ENCODE data around the gene PAK1. TPM values are rescaled to one million over a fixed set of nuclear protein-coding genes. Genes with fewer than 3 reads are reported as not detected.
A peak's percentile ranks its signal among the peaks of the same experiment; 100 is the strongest.

PAK1 gene
- polyA plus RNA-seq, 4 donors: 35.0 to 64.0 (median 55.2) TPM

GRCh38 chr11:77512092-77512491, 38.2 kb upstream of the PAK1 start:
- Histone ChIP-seq H3K27me3 (ENCODE audit: control insufficient read depth in 3 of 3, insufficient read depth in 3 of 3, low read length in 3 of 3) (no peaks in the 10 kb centered on the region), H3K36me3 (ENCODE audit: control insufficient read depth in 3 of 3, insufficient read depth in 2 of 3, low read depth in 1 of 3, low read length in 3 of 3) (no peaks in the 10 kb centered on the region), H3K4me1 (ENCODE audit: control insufficient read depth in 3 of 3, insufficient read depth in 2 of 3, low read depth in 1 of 3, low read length in 2 of 3) (peaks cover 0 to 17% (median 2%) of the 10 kb centered on the region in 3 donors), H3K27ac (ENCODE audit: low read depth in 1 of 3, low read length in 2 of 3) (no peak overlapping the region), H3K9me3 (ENCODE audit: control insufficient read depth in 2 of 2, insufficient read depth in 1 of 2, low read depth in 1 of 2, low read length in 1 of 2) (no peaks in the 10 kb centered on the region), H3K4me3 (ENCODE audit: low read depth in 1 of 3, low read length in 3 of 3) (no peak overlapping the region)
- DNase-seq (no peak), FAIRE-seq (no peak)
- WGBS, 3 donors: 64 to 96% (median 90%) methylated on average over 2 of the region's 2 CpGs

- Histone ChIP-seq H3K27ac (ENCODE audit: low read depth in 1 of 3, low read length in 2 of 3) (no peak overlapping the region), H3K36me3 (ENCODE audit: control insufficient read depth in 3 of 3, insufficient read depth in 2 of 3, low read depth in 1 of 3, low read length in 3 of 3) (no peaks in the 10 kb centered on the region), H3K27me3 (ENCODE audit: control insufficient read depth in 3 of 3, insufficient read depth in 3 of 3, low read length in 3 of 3) (no peaks in the 10 kb centered on the region), H3K4me1 (ENCODE audit: control insufficient read depth in 3 of 3, insufficient read depth in 2 of 3, low read depth in 1 of 3, low read length in 2 of 3) (peaks cover 0 to 16% (median 2%) of the 10 kb centered on the region in 3 donors), H3K9me3 (ENCODE audit: control insufficient read depth in 2 of 2, insufficient read depth in 1 of 2, low read depth in 1 of 2, low read length in 1 of 2) (no peaks in the 10 kb centered on the region), H3K4me3 (ENCODE audit: low read depth in 1 of 3, low read length in 3 of 3) (no peak overlapping the region)
- no peak for FAIRE-seq
- no peak for DNase-seq
- WGBS, 3 donors: 66 to 93% (median 93%) methylated on average over 1 of the region's 1 CpG
Measured at GRCh38 chr11:77510851-77511250, 37.0 kb upstream of the PAK1 start.

- 80 to 91% (median 86%) methylated on average over 3 of the region's 3 CpGs for WGBS, 3 donors
- Histone ChIP-seq H3K4me3 (ENCODE audit: low read depth in 1 of 3, low read length in 3 of 3) (no peak overlapping the region), H3K27ac (ENCODE audit: low read depth in 1 of 3, low read length in 2 of 3) (no peak overlapping the region), H3K27me3 (ENCODE audit: control insufficient read depth in 3 of 3, insufficient read depth in 3 of 3, low read length in 3 of 3) (no peaks in the 10 kb centered on the region), H3K4me1 (ENCODE audit: control insufficient read depth in 3 of 3, insufficient read depth in 2 of 3, low read depth in 1 of 3, low read length in 2 of 3) (peaks cover 0 to 10% (median 2%) of the 10 kb centered on the region in 3 donors), H3K36me3 (ENCODE audit: control insufficient read depth in 3 of 3, insufficient read depth in 2 of 3, low read depth in 1 of 3, low read length in 3 of 3) (no peaks in the 10 kb centered on the region), H3K9me3 (ENCODE audit: control insufficient read depth in 2 of 2, insufficient read depth in 1 of 2, low read depth in 1 of 2, low read length in 1 of 2) (no peaks in the 10 kb centered on the region)
- DNase-seq (no peak), FAIRE-seq (no peak)
Measured at GRCh38 chr11:77510095-77510494, 36.2 kb upstream of the PAK1 start.

GRCh38 chr11:77508019-77508418, 34.1 kb upstream of the PAK1 start:
- DNase-seq (no peak), FAIRE-seq (no peak)
- Histone ChIP-seq H3K36me3 (ENCODE audit: control insufficient read depth in 3 of 3, insufficient read depth in 2 of 3, low read depth in 1 of 3, low read length in 3 of 3) (no peaks in the 10 kb centered on the region), H3K4me1 (ENCODE audit: control insufficient read depth in 3 of 3, insufficient read depth in 2 of 3, low read depth in 1 of 3, low read length in 2 of 3) (peaks cover 0 to 12% (median 0%) of the 10 kb centered on the region in 3 donors), H3K4me3 (ENCODE audit: low read depth in 1 of 3, low read length in 3 of 3) (no peak overlapping the region), H3K27me3 (ENCODE audit: control insufficient read depth in 3 of 3, insufficient read depth in 3 of 3, low read length in 3 of 3) (no peaks in the 10 kb centered on the region), H3K27ac (ENCODE audit: low read depth in 1 of 3, low read length in 2 of 3) (no peak overlapping the region), H3K9me3 (ENCODE audit: control insufficient read depth in 2 of 2, insufficient read depth in 1 of 2, low read depth in 1 of 2, low read length in 1 of 2) (no peaks in the 10 kb centered on the region)
- 45 to 82% (median 64%) methylated on average over 2 of the region's 2 CpGs for WGBS, 3 donors

DNA sequence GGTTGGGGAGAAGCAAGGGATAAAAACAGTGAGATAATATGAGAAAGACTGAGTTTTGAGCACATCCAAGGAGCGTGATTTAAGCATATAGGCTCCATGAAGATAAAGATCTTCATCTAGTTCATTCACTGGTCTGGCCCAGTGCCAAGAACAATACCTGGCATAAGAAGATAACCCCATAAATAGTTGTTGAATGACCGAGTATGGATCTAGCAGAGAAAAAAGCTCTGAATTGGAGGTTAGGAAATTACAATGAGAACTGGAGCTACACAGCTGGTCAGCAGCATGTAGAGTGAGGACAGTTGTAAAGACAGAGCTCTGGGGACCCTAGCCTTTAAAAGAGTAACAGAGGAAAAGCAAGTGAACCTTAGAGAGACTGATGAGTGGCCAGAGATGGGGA, 33.0 kb upstream of the PAK1 start:
- 26 to 58% (median 45%) methylated on average over 2 of the region's 2 CpGs for WGBS, 3 donors
- DNase-seq (peak; percentile 25 to 37), FAIRE-seq (no peak)
- no peaks in the 10 kb centered on the region for H3K27me3 ChIP-seq (ENCODE audit: control insufficient read depth in 3 of 3, insufficient read depth in 3 of 3, low read length in 3 of 3)
- H3K9me3 ChIP-seq (ENCODE audit: control insufficient read depth in 2 of 2, insufficient read depth in 1 of 2, low read depth in 1 of 2, low read length in 1 of 2): no peaks in the 10 kb centered on the region
- H3K27ac ChIP-seq (ENCODE audit: low read depth in 1 of 3, low read length in 2 of 3): no peak overlapping the region
- H3K4me3 ChIP-seq (ENCODE audit: low read depth in 1 of 3, low read length in 3 of 3): no peak overlapping the region
- no peaks in the 10 kb centered on the region for H3K36me3 ChIP-seq (ENCODE audit: control insufficient read depth in 3 of 3, insufficient read depth in 2 of 3, low read depth in 1 of 3, low read length in 3 of 3)
- H3K4me1 ChIP-seq (ENCODE audit: control insufficient read depth in 3 of 3, insufficient read depth in 2 of 3, low read depth in 1 of 3, low read length in 2 of 3): peaks cover 0 to 21% (median 2%) of the 10 kb centered on the region in 3 donors

DNA sequence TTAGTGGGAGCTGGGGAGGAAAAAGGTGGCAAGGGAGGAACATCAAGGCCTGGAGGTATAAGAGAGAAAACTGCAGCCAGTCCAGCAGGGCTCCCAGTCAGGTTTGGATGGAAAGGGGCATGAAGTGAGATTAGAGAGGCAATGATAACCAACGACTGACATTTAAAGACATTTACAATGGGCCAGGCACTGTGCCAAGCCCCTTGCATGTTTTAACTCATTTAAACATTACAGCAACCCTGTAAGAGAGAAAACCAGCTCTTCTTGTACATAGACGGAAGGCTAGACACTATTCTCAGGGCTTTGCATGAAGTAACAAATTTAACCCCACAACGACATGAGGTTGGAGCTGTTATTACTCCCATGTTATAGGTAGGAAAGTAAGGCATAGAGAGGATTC, 32.1 kb upstream of the PAK1 start:
- WGBS, 3 donors: 30 to 58% (median 43%) methylated on average over 3 of the region's 3 CpGs
- FAIRE-seq: no peak
- Histone ChIP-seq H3K36me3 (ENCODE audit: control insufficient read depth in 3 of 3, insufficient read depth in 2 of 3, low read depth in 1 of 3, low read length in 3 of 3) (no peaks in the 10 kb centered on the region), H3K4me3 (ENCODE audit: low read depth in 1 of 3, low read length in 3 of 3) (no peak overlapping the region), H3K4me1 (ENCODE audit: control insufficient read depth in 3 of 3, insufficient read depth in 2 of 3, low read depth in 1 of 3, low read length in 2 of 3) (peaks cover 0 to 23% (median 2%) of the 10 kb centered on the region in 3 donors), H3K9me3 (ENCODE audit: control insufficient read depth in 2 of 2, insufficient read depth in 1 of 2, low read depth in 1 of 2, low read length in 1 of 2) (no peaks in the 10 kb centered on the region), H3K27me3 (ENCODE audit: control insufficient read depth in 3 of 3, insufficient read depth in 3 of 3, low read length in 3 of 3) (no peaks in the 10 kb centered on the region), H3K27ac (ENCODE audit: low read depth in 1 of 3, low read length in 2 of 3) (no peak overlapping the region)
- no peak for DNase-seq

- peak; percentile 74 to 81 for DNase-seq
- WGBS, 3 donors: 11 to 29% (median 27%) methylated on average over 3 of the region's 3 CpGs
- Histone ChIP-seq H3K4me1 (ENCODE audit: control insufficient read depth in 3 of 3, insufficient read depth in 2 of 3, low read depth in 1 of 3, low read length in 2 of 3) (peaks cover 0 to 23% (median 2%) of the 10 kb centered on the region in 3 donors), H3K4me3 (ENCODE audit: low read depth in 1 of 3, low read length in 3 of 3) (no peak overlapping the region), H3K9me3 (ENCODE audit: control insufficient read depth in 2 of 2, insufficient read depth in 1 of 2, low read depth in 1 of 2, low read length in 1 of 2) (no peaks in the 10 kb centered on the region), H3K27me3 (ENCODE audit: control insufficient read depth in 3 of 3, insufficient read depth in 3 of 3, low read length in 3 of 3) (no peaks in the 10 kb centered on the region), H3K36me3 (ENCODE audit: control insufficient read depth in 3 of 3, insufficient read depth in 2 of 3, low read depth in 1 of 3, low read length in 3 of 3) (no peaks in the 10 kb centered on the region), H3K27ac (ENCODE audit: low read depth in 1 of 3, low read length in 2 of 3) (no peak overlapping the region)
- no peak for FAIRE-seq
Measured at GRCh38 chr11:77503006-77503405, 29.1 kb upstream of the PAK1 start.

DNA sequence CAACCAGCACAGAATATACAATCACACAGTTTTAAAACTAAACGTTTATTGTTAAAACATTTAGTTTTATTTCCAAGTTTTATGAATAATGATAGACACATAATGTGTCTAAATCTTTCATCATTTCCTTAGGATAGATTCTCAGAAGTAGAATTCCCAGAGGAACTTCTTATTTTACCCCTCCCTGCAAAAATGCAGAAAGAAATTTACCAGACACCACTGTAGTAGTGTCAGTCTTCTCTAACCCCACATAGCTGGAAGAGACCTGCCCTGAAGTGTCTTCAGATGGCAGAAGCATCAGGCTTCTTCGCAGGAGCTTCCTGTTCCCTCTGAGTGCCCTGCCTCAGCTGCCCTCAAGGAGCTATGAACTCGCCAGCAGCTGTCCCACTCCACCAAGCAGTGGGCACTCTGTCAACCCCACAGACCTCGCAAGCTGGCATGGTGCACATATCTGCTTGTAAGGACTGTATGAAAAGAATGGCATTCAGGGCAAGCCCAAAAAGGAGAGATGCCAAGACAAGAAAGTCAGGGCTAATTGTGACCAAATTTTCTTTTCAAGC, 28.5 kb upstream of the PAK1 start:
- no peaks in the 10 kb centered on the region for H3K9me3 ChIP-seq (ENCODE audit: control insufficient read depth in 2 of 2, insufficient read depth in 1 of 2, low read depth in 1 of 2, low read length in 1 of 2)
- H3K27ac ChIP-seq (ENCODE audit: low read depth in 1 of 3, low read length in 2 of 3): no peak overlapping the region
- H3K4me1 ChIP-seq (ENCODE audit: control insufficient read depth in 3 of 3, insufficient read depth in 2 of 3, low read depth in 1 of 3, low read length in 2 of 3): peaks cover 0 to 23% (median 2%) of the 10 kb centered on the region in 3 donors
- H3K4me3 ChIP-seq (ENCODE audit: low read depth in 1 of 3, low read length in 3 of 3): no peak overlapping the region
- H3K36me3 ChIP-seq (ENCODE audit: control insufficient read depth in 3 of 3, insufficient read depth in 2 of 3, low read depth in 1 of 3, low read length in 3 of 3): no peaks in the 10 kb centered on the region
- WGBS, 3 donors: 49 to 54% (median 54%) methylated on average over 4 of the region's 4 CpGs
- no peaks in the 10 kb centered on the region for H3K27me3 ChIP-seq (ENCODE audit: control insufficient read depth in 3 of 3, insufficient read depth in 3 of 3, low read length in 3 of 3)
- no peak for FAIRE-seq
- DNase-seq: no peak

- Histone ChIP-seq H3K36me3 (ENCODE audit: control insufficient read depth in 3 of 3, insufficient read depth in 2 of 3, low read depth in 1 of 3, low read length in 3 of 3) (no peaks in the 10 kb centered on the region), H3K4me1 (ENCODE audit: control insufficient read depth in 3 of 3, insufficient read depth in 2 of 3, low read depth in 1 of 3, low read length in 2 of 3) (peaks cover 0 to 19% (median 2%) of the 10 kb centered on the region in 3 donors), H3K4me3 (ENCODE audit: low read depth in 1 of 3, low read length in 3 of 3) (no peak overlapping the region), H3K27ac (ENCODE audit: low read depth in 1 of 3, low read length in 2 of 3) (no peak overlapping the region), H3K9me3 (ENCODE audit: control insufficient read depth in 2 of 2, insufficient read depth in 1 of 2, low read depth in 1 of 2, low read length in 1 of 2) (no peaks in the 10 kb centered on the region), H3K27me3 (ENCODE audit: control insufficient read depth in 3 of 3, insufficient read depth in 3 of 3, low read length in 3 of 3) (no peaks in the 10 kb centered on the region)
- no peak for FAIRE-seq
- WGBS, 3 donors: 37 to 51% (median 37%) methylated on average over 2 of the region's 2 CpGs
- no peak for DNase-seq
Measured at GRCh38 chr11:77501758-77502157, 27.9 kb upstream of the PAK1 start.
